GM12891 (cell line): ENCODE results near the gene FAM50B.

Source experiments
- POLR2A ChIP-seq: IDR thresholded peaks from 2 replicates; pipeline ENCODE4 v1.6.1; 2011; ENCODE audit warnings: low read depth, low read length, control low read depth
- SPI1 ChIP-seq: IDR thresholded peaks from 2 replicates; pipeline ENCODE4 v1.6.1; 2011; ENCODE audit warnings: low read depth, low read length, control low read depth

DNA sequence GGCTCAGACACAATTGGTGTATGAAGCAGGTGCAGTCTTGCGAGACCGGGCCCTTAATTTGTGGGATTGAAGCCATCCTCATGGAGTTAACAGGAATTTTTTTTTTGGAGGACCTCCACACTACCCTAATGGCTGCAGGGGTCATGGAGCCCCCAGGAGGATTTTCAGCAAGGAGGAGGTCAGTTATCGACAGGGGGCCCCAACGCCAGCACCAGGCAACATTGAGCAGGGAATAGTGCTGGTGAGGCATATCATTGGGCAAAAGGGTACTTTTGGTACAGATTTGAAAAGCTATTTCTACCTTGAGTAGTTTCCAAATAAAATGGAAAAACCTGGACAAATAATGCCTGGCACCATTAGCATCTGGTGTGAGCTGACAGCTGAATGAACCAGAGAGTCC is 6.7 kb downstream of the FAM50B start:
- TF ChIP-seq POLR2A (no peak), SPI1 (no peak)
